HEK293 (cell line): ENCODE data around the gene RAB40C.
A peak's percentile ranks its signal among the peaks of the same experiment; 100 is the strongest.

Source experiments
- CTCF ChIA-PET: fragments of 350-600 bp; formaldehyde crosslinking; extraction: SDS; loops from one replicate; lab custom pipeline; 2021; ENCODE audit warnings: antibody characterized with exemption; lab: Yijun Ruan, JAX
- POLR2A ChIA-PET: fragments of 300-600 bp; formaldehyde crosslinking; extraction: SDS; loops from one replicate; lab custom pipeline; 2020; ENCODE audit warnings: antibody characterized with exemption, inconsistent platforms; lab: Yijun Ruan, JAX
- H3K27ac ChIP-seq: fragments of 200-500 bp; sonication (Bioruptor generic); 2 replicates; pipeline ENCODE4 v1.5.1; 2014; ENCODE audit warnings: low read depth, low read length, control low read depth, inconsistent platforms; ENCODE audit errors: extremely low read depth
- H3K36me3 ChIP-seq, 2 experiments: fragments of 200-500 bp in 1 of 2; sonication (Bioruptor generic) in 1 of 2; 1 replicate in 1 of 2; 2 replicates in 1 of 2; pipeline ENCODE4 v1.5.1; 2014 to 2017; ENCODE audit warnings: inconsistent platforms in 2 of 2, low read length in 2 of 2; ENCODE audit not compliant: control insufficient read depth in 2 of 2, insufficient read depth in 1 of 2
- H3K4me1 ChIP-seq: fragments of 200-500 bp; sonication (Bioruptor generic); 2 replicates; pipeline ENCODE4 v1.5.1; 2014; ENCODE audit warnings: mild to moderate bottlenecking, low read length, inconsistent platforms; ENCODE audit not compliant: control insufficient read depth, insufficient read depth
- H3K4me3 ChIP-seq: 2 replicates; pipeline ENCODE4 v1.5.1; 2011; ENCODE audit warnings: low read depth, mild to moderate bottlenecking, control low read depth, low read length, moderate library complexity
- H3K9me3 ChIP-seq: fragments of 200-500 bp; sonication (Bioruptor generic); 2 replicates; pipeline ENCODE4 v1.5.1; 2014; ENCODE audit warnings: low read depth, low read length, inconsistent platforms; ENCODE audit not compliant: control insufficient read depth, insufficient read depth
- ATF2 ChIP-seq: fragments of 450-650 bp; formaldehyde crosslinking; IDR thresholded peaks from 2 replicates; pipeline ENCODE4 v1.5.1; 2016; ENCODE audit warnings: missing biosample characterization, missing genetic modification characterization, low read depth
- BCL11B ChIP-seq: fragments of 450-650 bp; formaldehyde crosslinking; IDR thresholded peaks from 2 replicates; pipeline ENCODE4 v1.5.1; 2016; ENCODE audit warnings: low read depth, missing biosample characterization, missing genetic modification characterization
- CTCF ChIP-seq: fragments of 450-650 bp; formaldehyde crosslinking; IDR thresholded peaks from 2 replicates; pipeline ENCODE4 v1.5.1; 2016; ENCODE audit warnings: missing biosample characterization, missing genetic modification characterization
- HIC1 ChIP-seq: fragments of 450-650 bp; formaldehyde crosslinking; IDR thresholded peaks from 2 replicates; pipeline ENCODE4 v1.5.1; 2016; ENCODE audit warnings: missing biosample characterization, missing genetic modification characterization
- KLF1 ChIP-seq: fragments of 450-650 bp; formaldehyde crosslinking; IDR thresholded peaks from 2 replicates; pipeline ENCODE4 v1.5.1; 2016; ENCODE audit warnings: missing biosample characterization, missing genetic modification characterization
- PATZ1 ChIP-seq: fragments of 450-650 bp; formaldehyde crosslinking; IDR thresholded peaks from 2 replicates; pipeline ENCODE4 v1.5.1; 2016; ENCODE audit warnings: missing biosample characterization, missing genetic modification characterization
- WT1 ChIP-seq: fragments of 450-650 bp; formaldehyde crosslinking; IDR thresholded peaks from 2 replicates; pipeline ENCODE4 v1.5.1; 2016; ENCODE audit warnings: missing biosample characterization, missing genetic modification characterization
- ZBTB11 ChIP-seq: fragments of 450-650 bp; formaldehyde crosslinking; conservative IDR thresholded peaks from 2 replicates; pipeline ENCODE4 v1.5.1; 2016; ENCODE audit warnings: low read depth, missing biosample characterization, missing genetic modification characterization
- ZFP41 ChIP-seq: fragments of 450-650 bp; formaldehyde crosslinking; IDR thresholded peaks from 2 replicates; pipeline ENCODE4 v1.5.1; 2016; ENCODE audit warnings: missing biosample characterization, missing genetic modification characterization, borderline replicate concordance
- ZIC2 ChIP-seq: fragments of 450-650 bp; formaldehyde crosslinking; IDR thresholded peaks from 2 replicates; pipeline ENCODE4 v1.5.1; 2016; ENCODE audit warnings: missing biosample characterization, missing genetic modification characterization
- ZNF202 ChIP-seq: fragments of 450-650 bp; formaldehyde crosslinking; IDR thresholded peaks from 2 replicates; pipeline ENCODE4 v1.5.1; 2016; ENCODE audit warnings: missing biosample characterization, missing genetic modification characterization, borderline replicate concordance
- ZNF223 ChIP-seq: fragments of 450-650 bp; formaldehyde crosslinking; IDR thresholded peaks from 2 replicates; pipeline ENCODE4 v1.5.1; 2016; ENCODE audit warnings: missing biosample characterization, missing genetic modification characterization
- ZNF324 ChIP-seq: fragments of 450-650 bp; formaldehyde crosslinking; IDR thresholded peaks from 2 replicates; pipeline ENCODE4 v1.5.1; 2016; ENCODE audit warnings: missing biosample characterization, missing genetic modification characterization
- ZNF664 ChIP-seq: fragments of 450-650 bp; formaldehyde crosslinking; IDR thresholded peaks from 2 replicates; pipeline ENCODE4 v1.5.1; 2016; ENCODE audit warnings: missing biosample characterization, missing genetic modification characterization

RAB40C gene

GRCh38 chr16:557463-558297 lies 32.2 kb upstream of the RAB40C start:
- TF ChIP-seq ZIC2 (tag by site-specific recombination): peak; percentile 80
- TF ChIP-seq WT1 (tag by site-specific recombination): no peak
- peak; percentile 9; the same call in 1 of the 2 replicates for TF ChIP-seq BCL11B (tag by site-specific recombination)
- 0 out of 2 replicates have a peak, but pooled peaks have one; percentile 25 for TF ChIP-seq PATZ1 (tag by site-specific recombination)
- POLR2A ChIA-PET: interaction anchor here (1.0 kb wide), 1 partner anchor 15 kb away, joined by 3 read pairs; no protein-coding TSS in a partner anchor
- Histone ChIP-seq H3K4me1 (no peaks in the 10 kb centered on the region; the same call in 1 of the 2 replicates), H3K4me3 (no peak overlapping the region), H3K36me3 (peaks cover 0 to 2% of the 10 kb centered on the region in 2 experiments; a peak in 1 of 3 replicates), H3K9me3 (no peaks in the 10 kb centered on the region), H3K27ac (no peak overlapping the region)
- CTCF ChIA-PET: no interaction called here

DNA sequence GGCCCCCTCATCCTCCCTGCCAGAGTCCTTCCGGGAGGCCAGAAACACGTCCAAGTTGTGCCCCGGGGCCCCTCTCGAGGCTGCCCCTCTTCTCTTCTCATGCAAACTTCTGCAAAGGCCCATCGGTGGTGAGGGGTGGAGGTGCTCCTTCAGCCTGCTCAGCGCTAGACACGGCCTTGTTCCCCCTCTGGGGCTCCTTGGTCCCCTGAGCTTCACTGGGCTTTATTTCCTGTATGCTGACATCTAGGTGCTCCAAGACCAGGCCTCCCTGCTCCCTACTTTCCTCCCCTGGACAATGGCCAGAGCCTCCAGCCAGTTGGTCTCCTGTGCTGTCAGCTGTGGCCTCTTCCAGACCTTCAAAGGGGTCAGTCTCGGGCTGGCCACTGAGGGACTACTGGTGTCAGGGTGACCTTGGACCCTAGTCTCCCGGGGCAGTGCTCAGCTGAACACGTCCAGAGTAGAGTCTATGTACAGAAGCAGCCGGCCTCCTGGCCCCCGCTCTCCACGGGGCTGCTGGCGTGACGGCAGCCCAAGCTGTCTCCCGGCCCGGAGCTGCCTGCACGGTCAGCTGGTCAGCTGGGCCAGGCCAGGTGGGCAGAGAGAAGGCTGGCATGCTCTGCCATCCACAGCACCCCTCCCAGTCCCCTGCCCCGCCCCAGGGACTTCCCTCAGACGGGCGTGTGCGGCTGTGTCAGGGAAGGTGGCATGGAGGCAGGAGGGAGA lies 31.4 kb upstream of the RAB40C start:
- no peak overlapping the region for H3K27ac ChIP-seq
- no peak overlapping the region for H3K4me3 ChIP-seq
- TF ChIP-seq ZNF223 (tag by site-specific recombination) (no peak), ATF2 (no peak), ZIC2 (tag by site-specific recombination) (0 out of 2 replicates have a peak, but pooled peaks have one; percentile 8), KLF1 (peak; percentile 26; the same call in 1 of the 2 replicates), HIC1 (tag by site-specific recombination) (0 out of 2 replicates have a peak, but pooled peaks have one; percentile 38), CTCF (tag by site-specific recombination) (no peak), ZBTB11 (tag by site-specific recombination) (no peak), ZFP41 (tag by site-specific recombination) (no peak), ZNF664 (tag by site-specific recombination) (no peak), ZNF202 (no peak), ZNF324 (tag by site-specific recombination) (no peak)
- H3K9me3 ChIP-seq: no peaks in the 10 kb centered on the region
- ChIA-PET POLR2A (interaction anchor here (0.6 to 1.0 kb wide), 2 partner anchors 16 to 37 kb away, joined by 3 read pairs; no protein-coding TSS in a partner anchor), CTCF (no interaction called here)
- H3K4me1 ChIP-seq: no peaks in the 10 kb centered on the region; the same call in 1 of the 2 replicates
- no peaks in the 10 kb centered on the region for H3K36me3 ChIP-seq
